Body of pancreas (tissue), 4 donors: ENCODE measurements around the gene ATG4D.

Source experiments
- POLR2A ChIP-seq, 3 donors: fragments of 450-650 bp; IDR thresholded peaks; one replicate each; pipeline ENCODE4 v1.6.1; 2016; ENCODE audit warnings: antibody characterized with exemption in 3 of 3, mild to moderate bottlenecking in 2 of 3
- TF ChIP-seq, protein P1 (sequence below), 7 experiments: fragments of 450-650 bp in 4 of 7; fragments of 200-600 bp in 3 of 7; sonication (generic) in 3 of 7; IDR thresholded peaks; one replicate each; pipeline ENCODE4 v1.5.1; 2016 to 2019; ENCODE audit warnings: antibody characterized with exemption in 7 of 7

DNA sequence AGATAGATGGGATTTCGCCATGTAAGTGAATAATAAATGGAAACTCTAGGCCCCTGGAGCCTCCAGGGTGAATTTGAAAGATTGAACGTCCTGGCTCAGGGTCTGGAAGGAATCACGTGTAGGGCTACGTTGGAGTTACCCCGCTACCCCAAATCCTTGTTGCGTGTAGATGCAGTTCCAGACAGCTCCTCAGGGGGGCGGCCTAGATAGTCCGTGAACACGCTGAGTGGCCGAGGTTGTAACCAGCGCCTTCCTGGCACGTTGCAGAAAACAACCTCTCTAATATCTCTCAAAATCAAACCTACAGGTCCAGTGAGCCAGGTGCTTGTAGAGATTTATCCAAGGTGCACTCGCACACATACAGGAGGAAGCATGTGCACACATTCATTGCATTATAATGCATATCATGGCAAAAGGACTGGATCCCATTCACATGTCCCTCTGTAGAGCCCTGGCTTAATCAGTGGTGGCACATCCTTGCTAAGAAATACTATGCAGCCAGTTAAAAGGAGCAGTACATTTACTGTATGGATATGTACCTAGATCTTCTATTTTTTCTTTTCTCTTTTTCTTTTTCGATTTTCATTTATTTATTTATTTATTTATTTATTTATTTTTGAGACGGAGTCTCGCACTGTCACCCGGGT, 38.0 kb upstream of the ATG4D start:
- TF ChIP-seq, protein P1, sequence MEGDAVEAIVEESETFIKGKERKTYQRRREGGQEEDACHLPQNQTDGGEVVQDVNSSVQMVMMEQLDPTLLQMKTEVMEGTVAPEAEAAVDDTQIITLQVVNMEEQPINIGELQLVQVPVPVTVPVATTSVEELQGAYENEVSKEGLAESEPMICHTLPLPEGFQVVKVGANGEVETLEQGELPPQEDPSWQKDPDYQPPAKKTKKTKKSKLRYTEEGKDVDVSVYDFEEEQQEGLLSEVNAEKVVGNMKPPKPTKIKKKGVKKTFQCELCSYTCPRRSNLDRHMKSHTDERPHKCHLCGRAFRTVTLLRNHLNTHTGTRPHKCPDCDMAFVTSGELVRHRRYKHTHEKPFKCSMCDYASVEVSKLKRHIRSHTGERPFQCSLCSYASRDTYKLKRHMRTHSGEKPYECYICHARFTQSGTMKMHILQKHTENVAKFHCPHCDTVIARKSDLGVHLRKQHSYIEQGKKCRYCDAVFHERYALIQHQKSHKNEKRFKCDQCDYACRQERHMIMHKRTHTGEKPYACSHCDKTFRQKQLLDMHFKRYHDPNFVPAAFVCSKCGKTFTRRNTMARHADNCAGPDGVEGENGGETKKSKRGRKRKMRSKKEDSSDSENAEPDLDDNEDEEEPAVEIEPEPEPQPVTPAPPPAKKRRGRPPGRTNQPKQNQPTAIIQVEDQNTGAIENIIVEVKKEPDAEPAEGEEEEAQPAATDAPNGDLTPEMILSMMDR (IDR thresholded peaks at IDR 0.05): peak; percentile 75 to 88 (median 83)
- no peak for TF ChIP-seq POLR2A (IDR thresholded peaks at IDR 0.05)
